ENCODE results near the gene MIPOL1.

Gene MIPOL1

DNA sequence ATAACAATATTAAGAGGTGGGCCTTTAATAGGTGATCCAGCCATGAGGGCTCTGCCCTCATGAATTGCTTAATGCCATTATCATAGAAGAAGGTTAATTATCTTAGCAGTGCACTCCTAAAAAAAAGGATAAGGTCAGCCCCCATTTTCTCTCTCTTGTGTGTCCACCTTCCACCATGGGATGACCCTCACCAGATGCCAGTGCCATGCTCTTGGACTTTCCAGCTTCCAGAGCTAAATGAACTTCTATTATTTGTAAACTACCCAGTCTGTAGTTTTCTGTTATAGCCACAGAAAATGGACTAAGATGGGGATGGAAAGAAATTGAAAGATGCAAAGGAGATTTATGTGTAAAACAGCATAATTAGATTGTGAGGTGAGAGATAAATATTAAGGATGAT is 271.9 kb downstream of the MIPOL1 start:
- TF ChIP-seq GATA3 (IDR thresholded peaks at IDR 0.05; ENCODE audit: low read depth, low read length) = no peak
- TF ChIP-seq GATA2 (IDR thresholded peaks at IDR 0.05; ENCODE audit: low read depth, low read length) = no peak

DNA sequence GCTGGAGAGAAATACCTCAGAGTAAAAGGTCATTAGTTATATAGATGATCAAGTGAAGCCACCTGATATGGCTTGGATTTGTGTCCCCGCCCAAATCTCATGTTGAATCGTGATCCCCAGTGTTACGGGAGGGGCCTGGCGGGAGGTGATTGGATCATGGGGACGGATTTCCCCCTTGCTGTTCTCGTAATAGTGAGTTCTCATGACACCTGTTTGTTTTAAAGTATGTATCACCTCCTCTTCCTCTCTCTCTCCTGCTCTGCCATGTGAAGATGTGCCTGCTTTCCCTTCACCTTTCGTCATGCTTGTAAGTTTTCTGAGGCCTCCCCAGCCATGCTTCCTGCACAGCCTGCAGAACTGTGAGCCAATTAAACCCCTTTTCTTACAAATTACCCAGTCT is 272.5 kb downstream of the MIPOL1 start:
- TF ChIP-seq GATA2 (IDR thresholded peaks at IDR 0.05; ENCODE audit: low read depth, low read length) (no peak), GATA3 (IDR thresholded peaks at IDR 0.05; ENCODE audit: low read depth, low read length) (no peak)

DNA sequence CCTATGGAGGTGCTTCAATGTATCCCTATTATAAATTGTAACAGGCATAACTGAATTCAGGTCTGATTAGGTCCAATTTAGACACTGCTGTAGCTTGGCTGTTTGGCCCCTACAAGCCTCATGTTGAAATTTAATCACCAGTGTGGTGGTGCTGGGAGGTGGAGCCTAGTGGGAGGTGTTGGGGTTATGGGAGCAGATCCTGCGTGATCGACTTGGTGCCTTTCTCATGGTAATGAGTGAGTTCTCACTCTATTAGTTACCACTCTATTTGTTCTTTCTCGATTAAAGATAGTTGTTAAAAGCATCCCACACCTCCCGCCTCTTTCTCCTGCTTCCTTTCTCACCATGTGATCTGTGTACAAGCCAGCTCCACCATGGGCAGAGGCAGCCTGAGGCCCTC is 275.2 kb downstream of the MIPOL1 start:
- no peak for TF ChIP-seq GATA2 (IDR thresholded peaks at IDR 0.05; ENCODE audit: low read depth, low read length)
- TF ChIP-seq GATA3 (IDR thresholded peaks at IDR 0.05; ENCODE audit: low read depth, low read length) = no peak

DNA sequence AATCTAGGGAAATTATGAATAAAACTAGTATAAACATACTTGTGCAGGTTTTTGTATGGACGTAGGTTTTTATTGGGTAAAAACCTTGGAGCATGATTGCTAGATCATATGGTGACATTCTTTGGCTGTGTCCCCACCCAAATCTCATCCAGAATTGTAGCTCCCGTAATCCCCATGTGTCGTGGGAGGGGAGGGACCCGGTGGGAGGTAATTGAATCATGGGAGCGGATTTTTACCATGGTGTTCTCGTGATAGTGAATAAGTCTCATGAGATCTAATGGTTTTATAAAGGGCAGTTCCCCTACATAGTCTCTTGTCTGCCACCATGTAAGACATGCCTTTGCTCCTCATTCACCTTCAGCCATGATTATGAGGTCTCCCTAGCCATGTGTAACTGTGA is 276.5 kb downstream of the MIPOL1 start:
- TF ChIP-seq GATA2 (IDR thresholded peaks at IDR 0.05; ENCODE audit: low read depth, low read length) (no peak), GATA3 (IDR thresholded peaks at IDR 0.05; ENCODE audit: low read depth, low read length) (no peak)

DNA sequence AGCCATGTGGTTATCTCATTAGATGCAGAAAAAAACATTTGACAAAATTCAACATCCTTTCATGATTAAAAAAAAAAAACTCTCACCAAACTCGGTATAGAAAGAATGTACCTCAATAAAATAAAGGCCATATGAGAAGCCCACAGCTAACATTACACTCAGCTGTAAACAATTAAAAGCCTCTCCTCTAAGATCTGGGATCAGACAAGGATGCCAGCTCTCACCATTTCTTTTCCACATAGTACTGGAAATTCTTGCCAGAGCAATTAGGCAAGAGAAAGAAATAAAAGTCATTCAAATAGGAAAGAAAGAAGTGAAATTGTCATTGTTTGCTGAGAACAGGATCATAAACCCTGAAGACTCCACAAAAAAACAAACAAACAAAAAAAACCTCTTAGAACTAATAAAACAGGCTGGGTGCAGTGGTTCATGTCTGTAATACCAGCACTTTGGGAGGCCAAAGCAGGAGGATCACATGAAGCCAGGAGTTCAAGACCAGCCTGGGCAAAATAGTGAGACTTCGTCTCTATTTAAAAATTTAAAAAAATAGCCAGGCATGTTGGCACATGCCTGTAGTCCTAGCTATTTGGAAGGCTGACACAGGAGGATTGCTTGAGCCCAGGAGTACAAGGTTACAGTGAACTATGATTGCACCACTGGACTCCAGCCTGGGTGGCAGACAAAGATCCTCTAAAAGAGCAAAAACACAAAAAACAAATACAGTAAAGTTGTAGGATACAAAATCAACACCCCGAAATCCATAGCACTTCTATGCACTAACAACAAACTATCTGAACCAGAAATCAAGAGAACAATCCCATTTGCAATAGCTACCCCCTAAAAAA is 282.9 kb downstream of the MIPOL1 start:
- TF ChIP-seq GATA3 (IDR thresholded peaks at IDR 0.05; ENCODE audit: low read depth, low read length) = no peak
- no peak for TF ChIP-seq GATA2 (IDR thresholded peaks at IDR 0.05; ENCODE audit: low read depth, low read length)

DNA sequence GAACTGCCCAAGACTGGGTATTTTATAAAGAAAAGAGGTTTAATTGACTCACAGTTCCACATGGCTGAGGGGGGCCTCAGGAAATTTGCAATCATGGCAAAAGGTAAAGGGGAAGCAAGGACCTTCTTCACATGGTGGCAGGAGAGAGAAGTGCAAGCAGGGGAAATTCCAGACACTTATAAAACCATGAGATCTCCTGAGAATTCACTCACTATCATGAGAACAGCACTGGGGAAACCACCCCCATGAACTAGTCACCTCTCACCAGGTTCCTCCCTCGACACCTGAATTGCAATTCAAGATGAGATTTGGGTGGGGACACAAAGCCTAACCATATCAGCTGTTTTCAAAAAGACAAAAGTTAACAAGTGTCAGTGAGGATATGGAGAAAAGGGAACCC is 284.7 kb downstream of the MIPOL1 start:
- TF ChIP-seq GATA2 (IDR thresholded peaks at IDR 0.05; ENCODE audit: low read depth, low read length) (no peak), GATA3 (IDR thresholded peaks at IDR 0.05; ENCODE audit: low read depth, low read length) (no peak)

DNA sequence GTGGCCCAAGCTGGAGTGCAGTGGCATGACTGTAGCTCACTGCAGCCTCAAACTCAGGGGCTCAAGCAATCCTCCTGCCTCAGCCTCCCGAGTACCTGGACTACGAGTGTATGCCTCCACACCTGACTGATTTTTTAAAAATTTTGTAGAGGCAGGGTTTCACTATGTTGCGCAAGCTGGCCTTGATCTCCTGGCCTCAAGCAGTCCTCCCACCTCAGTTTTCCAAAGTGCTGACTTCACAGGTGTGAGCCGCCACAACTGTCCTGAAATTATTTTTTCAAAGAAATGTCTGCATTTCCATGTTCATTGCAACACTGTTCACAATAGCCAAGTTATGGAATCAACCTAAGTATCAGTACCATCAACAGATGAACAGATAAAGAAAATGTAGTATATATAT is 285.9 kb downstream of the MIPOL1 start:
- no peak for TF ChIP-seq GATA2 (IDR thresholded peaks at IDR 0.05; ENCODE audit: low read depth, low read length)
- TF ChIP-seq GATA3 (IDR thresholded peaks at IDR 0.05; ENCODE audit: low read depth, low read length) = no peak

DNA sequence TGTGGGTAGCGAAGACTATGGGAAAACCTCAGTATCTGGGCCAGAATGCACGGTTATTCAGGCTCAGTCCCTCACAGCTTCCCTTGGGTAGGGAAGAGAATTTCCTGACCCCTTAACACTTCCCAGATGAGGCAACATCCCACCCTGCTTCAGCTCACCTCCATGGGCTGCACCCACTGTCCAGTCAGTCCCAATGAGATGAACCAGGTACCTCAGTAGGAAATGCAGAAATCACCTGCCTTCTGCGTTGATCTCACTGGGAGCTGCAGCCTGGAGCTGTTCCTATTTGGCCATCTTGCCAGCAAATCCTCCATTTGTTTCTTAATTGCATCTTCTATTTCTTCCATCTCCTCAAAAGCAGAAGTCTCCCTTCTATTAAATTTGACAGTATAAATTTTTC is 292.9 kb downstream of the MIPOL1 start:
- TF ChIP-seq GATA3 (IDR thresholded peaks at IDR 0.05; ENCODE audit: low read depth, low read length) = no peak
- no peak for TF ChIP-seq GATA2 (IDR thresholded peaks at IDR 0.05; ENCODE audit: low read depth, low read length)

DNA sequence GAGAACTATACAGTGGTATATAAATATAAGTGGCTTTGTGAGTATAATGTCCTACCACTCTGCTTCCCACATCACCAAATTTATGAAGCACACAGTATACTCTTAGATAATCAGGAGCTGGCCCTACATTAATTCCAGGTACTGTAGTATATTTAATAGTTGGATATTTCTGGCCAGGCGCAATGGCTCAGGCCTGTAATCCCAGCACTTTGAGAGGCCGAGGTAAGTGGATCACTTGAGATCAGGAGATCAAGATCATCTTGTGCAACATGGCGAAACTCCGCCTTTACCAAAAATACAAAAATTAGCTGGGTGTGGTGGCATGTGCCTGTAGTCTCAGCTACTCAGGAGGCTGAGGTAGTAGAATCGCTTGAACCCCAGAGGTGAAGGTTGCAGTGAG is 293.3 kb downstream of the MIPOL1 start:
- no peak for TF ChIP-seq GATA2 (IDR thresholded peaks at IDR 0.05; ENCODE audit: low read depth, low read length)
- no peak for TF ChIP-seq GATA3 (IDR thresholded peaks at IDR 0.05; ENCODE audit: low read depth, low read length)

DNA sequence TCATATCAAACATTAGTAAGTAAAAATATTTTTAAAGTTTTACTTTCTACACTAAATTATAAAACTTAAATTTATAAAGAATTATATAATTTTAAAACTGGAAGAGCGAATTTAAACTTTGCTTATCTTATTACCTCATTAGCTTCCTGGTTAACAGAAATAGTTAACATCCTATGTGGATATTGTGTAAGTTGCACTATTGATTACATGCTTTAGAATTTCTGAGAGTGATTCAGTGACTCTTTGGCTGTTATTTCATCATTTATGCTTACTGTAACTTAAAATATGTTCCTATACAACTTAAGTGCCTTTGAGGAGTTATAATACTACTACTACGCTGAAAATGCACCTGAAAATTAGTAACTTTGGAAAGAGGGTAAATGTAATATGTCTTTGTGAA is 295.9 kb downstream of the MIPOL1 start:
- TF ChIP-seq GATA2 (IDR thresholded peaks at IDR 0.05; ENCODE audit: low read depth, low read length) (no peak), GATA3 (IDR thresholded peaks at IDR 0.05; ENCODE audit: low read depth, low read length) (no peak)

DNA sequence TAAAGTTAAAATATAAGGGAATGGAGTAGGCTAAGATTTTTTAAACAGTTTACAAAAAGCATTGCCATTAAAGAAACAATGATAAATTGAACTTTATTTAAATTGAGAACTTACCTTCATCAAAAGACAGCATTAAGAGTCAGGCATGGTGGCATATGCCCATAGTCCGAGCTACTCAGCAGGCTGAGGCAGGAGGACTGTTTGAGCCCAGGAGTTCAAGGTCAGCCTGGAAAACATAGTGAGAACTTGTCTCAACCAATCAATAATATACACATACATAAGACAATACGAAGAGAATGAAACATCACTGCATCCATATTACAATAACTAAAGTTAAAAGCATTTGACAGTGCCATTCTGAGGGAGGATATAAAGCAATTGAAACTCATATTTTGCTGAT is 299.7 kb downstream of the MIPOL1 start:
- TF ChIP-seq GATA3 (IDR thresholded peaks at IDR 0.05; ENCODE audit: low read depth, low read length) = no peak
- no peak for TF ChIP-seq GATA2 (IDR thresholded peaks at IDR 0.05; ENCODE audit: low read depth, low read length)

DNA sequence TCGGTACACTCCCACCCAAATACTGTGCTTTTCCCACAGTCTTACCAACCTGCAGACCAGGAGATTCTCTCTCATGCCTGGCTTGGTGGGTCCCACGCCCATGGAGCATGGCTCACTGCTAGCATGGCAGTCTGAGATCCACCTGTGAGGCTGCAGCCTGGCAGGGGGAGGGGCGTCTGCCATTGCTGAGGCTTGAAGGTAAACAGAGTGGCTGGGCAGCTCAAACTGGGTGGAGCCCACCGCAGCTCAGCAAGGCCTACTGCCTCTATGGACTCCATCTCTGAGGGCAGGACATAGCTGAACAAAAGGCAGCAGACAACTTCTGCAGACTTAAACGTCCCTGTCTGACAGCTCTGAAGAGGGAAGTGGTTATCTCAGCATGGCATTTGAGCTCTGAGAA is 304.1 kb downstream of the MIPOL1 start:
- TF ChIP-seq GATA2 (IDR thresholded peaks at IDR 0.05; ENCODE audit: low read depth, low read length) (no peak), GATA3 (IDR thresholded peaks at IDR 0.05; ENCODE audit: low read depth, low read length) (no peak)

DNA sequence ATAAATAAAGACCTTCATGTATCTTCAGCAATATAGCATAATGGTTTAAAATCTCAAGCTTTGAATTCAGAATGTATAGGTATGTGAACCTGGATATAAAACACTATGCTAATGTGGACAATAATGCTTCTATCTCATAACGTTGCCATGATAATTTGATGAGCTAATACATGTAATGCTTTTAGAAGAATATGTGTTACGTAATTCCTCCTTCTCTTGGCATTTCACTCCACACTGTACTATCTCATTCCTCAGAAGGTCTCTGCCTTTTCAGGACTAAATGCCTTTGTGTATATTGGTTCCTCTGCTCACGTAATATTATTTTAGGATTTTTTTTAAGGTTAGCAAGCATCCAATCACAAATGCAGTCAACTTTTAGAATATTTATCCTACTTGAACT is 310.8 kb downstream of the MIPOL1 start:
- TF ChIP-seq GATA2 (IDR thresholded peaks at IDR 0.05; ENCODE audit: low read depth, low read length) (no peak), GATA3 (IDR thresholded peaks at IDR 0.05; ENCODE audit: low read depth, low read length) (no peak)

DNA sequence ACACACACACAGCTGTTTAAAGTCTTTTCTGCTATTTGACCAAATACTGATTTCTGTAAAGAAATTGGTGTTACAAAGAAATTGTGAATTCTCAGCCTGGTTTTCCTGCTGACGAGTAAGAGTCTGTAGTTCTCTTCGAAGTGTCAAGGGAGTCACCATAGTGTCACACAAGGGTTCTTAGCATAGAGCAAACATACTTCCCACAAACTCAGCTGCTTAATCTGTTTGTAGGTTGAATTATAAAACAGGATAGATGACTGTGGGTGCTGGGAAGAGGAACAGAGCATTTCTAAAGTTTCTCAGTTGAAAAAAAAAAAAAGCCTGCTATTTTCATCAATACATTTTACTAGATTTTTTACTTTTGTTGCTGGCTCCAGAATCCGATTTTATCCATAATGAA is 314.4 kb downstream of the MIPOL1 start:
- TF ChIP-seq GATA2 (IDR thresholded peaks at IDR 0.05; ENCODE audit: low read depth, low read length) = no peak
- TF ChIP-seq GATA3 (IDR thresholded peaks at IDR 0.05; ENCODE audit: low read depth, low read length) = no peak

DNA sequence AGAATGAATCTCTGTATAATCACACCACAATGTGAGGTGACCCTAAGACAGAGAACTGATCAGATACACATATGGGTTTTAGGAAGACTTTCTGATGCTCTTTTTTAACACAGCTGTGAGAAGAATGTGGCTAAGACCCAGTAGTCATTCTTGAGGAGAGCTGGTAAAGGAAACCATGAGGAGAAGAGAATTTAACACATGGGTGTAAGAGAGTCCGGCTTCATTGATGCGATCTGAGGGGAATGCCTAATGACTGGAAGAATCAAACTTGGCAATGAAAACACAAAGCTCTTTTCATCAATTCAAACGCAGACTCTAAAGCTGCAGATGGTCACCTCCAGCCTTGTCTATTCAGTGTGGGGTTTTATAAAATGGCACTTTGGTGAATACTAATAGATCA is 318.0 kb downstream of the MIPOL1 start:
- no peak for TF ChIP-seq GATA3 (IDR thresholded peaks at IDR 0.05; ENCODE audit: low read depth, low read length)
- no peak for TF ChIP-seq GATA2 (IDR thresholded peaks at IDR 0.05; ENCODE audit: low read depth, low read length)

DNA sequence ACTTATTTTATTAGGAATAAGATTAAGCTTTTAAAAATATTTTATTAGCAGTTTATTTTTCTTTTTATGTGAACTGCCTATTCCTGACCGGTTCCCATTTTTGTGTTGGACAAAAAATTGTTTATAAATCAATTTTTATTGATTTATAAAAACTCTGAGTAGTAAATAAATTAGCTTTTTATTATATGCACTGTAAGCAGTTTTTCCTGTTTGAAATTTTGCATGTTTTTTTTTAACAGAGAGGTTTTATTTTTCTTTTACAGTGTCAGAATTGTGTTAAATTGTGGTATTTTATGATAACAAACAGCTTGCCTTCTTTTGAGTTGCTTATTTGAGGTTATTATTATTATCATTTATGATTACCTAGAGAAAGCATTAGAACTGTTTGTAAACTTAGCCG is 329.3 kb downstream of the MIPOL1 start:
- TF ChIP-seq GATA3 (IDR thresholded peaks at IDR 0.05; ENCODE audit: low read depth, low read length) (no peak), GATA2 (IDR thresholded peaks at IDR 0.05; ENCODE audit: low read depth, low read length) (no peak)
